ENCODE results near the gene CLCN7. TPM values are rescaled to one million over a fixed set of nuclear protein-coding genes. Genes with fewer than 3 reads are reported as not detected.

CLCN7 gene
- total and polyA plus RNA-seq, 9 of the 15 experiments (the other 6 are each of a cell fraction or from before 2014, with no cell fraction given), result 0.06 to 126 (median 18.7) TPM

DNA sequence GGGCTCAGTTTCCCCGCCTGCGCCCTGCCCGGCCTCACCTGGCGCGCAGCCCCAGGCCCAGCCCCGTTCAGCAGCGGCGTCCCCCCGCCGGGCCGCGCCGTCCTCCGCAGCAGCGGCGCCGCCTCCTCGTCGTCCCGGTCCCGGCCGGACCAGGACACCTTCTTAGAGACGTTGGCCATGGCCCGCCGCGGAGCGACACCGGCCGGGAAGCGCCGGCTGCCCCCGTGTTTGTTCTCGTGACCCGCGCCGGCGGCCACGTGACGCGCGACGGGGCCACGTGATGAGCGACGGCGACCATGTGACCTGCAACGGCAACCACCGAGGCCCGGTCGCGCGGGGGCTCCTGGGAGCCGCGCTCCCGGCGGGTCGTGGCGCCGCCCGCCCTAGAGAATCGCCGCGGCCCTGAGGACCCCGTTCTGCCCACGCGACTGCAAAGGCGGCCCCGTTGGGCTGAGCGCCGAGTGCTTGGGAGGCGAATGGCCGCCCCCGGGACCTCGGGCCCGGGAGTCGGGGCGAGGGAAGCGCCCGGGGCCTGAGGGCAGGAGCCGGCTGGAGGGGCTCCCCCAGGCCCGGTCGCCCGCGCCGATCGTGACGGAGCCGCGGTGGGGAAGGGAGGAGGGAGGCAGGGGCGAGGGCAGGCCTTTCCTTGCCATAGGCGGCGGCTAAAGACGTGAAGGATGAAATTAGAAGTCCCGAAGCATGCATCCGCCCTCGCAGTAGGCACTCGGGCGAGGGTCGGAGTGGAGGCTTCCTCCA is at the start of gene CLCN7 (continued):
- TF ChIP-seq, protein P1, sequence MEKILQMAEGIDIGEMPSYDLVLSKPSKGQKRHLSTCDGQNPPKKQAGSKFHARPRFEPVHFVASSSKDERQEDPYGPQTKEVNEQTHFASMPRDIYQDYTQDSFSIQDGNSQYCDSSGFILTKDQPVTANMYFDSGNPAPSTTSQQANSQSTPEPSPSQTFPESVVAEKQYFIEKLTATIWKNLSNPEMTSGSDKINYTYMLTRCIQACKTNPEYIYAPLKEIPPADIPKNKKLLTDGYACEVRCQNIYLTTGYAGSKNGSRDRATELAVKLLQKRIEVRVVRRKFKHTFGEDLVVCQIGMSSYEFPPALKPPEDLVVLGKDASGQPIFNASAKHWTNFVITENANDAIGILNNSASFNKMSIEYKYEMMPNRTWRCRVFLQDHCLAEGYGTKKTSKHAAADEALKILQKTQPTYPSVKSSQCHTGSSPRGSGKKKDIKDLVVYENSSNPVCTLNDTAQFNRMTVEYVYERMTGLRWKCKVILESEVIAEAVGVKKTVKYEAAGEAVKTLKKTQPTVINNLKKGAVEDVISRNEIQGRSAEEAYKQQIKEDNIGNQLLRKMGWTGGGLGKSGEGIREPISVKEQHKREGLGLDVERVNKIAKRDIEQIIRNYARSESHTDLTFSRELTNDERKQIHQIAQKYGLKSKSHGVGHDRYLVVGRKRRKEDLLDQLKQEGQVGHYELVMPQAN (IDR thresholded peaks at IDR 0.05; ENCODE audit: borderline replicate concordance), result 0 out of 2 replicates have a peak, but pooled peaks have one; percentile 36
- TF ChIP-seq ZBTB1 (CRISPR knock-in tag; IDR thresholded peaks at IDR 0.05; ENCODE audit: borderline replicate concordance, low read depth) (peak; percentile 84; the same call in 1 of the 2 replicates), GABPB1 (CRISPR knock-in tag; IDR thresholded peaks at IDR 0.05) (peak; percentile 81), NR2C1 (IDR thresholded peaks at IDR 0.05) (no peak), NR2C1 (tag; IDR thresholded peaks at IDR 0.05) (peak; percentile 16; the same call in 1 of the 2 replicates), ZNF766 (CRISPR knock-in tag; conservative IDR thresholded peaks at IDR 0.05) (peak; percentile 62; the same call in 1 of the 2 replicates), FOXJ2 (tag; IDR thresholded peaks at IDR 0.05) (peak; percentile 77), RBBP5 (IDR thresholded peaks at IDR 0.05; ENCODE audit: borderline replicate concordance, insufficient read depth, low read length, poor library complexity, severe bottlenecking) (peak; percentile 75), NR2C2 (CRISPR knock-in tag; IDR thresholded peaks at IDR 0.05) (peak; percentile 78; the same call in 1 of the 2 replicates), NR2C2 (tag; IDR thresholded peaks at IDR 0.05) (peak; percentile 85), PCBP2 (IDR thresholded peaks at IDR 0.05; ENCODE audit: low read depth, low read length, poor library complexity, severe bottlenecking) (no peak), CEBPG (CRISPR knock-in tag; IDR thresholded peaks at IDR 0.05) (peak; percentile 48; the same call in 1 of the 2 replicates), CEBPG (tag; conservative IDR thresholded peaks at IDR 0.05 in 1 of 2, IDR thresholded peaks at IDR 0.05 in 1 of 2) (no peak), FOXK2 (conservative IDR thresholded peaks at IDR 0.05 in 1 of 2, IDR thresholded peaks at IDR 0.05 in 1 of 2; ENCODE audit: low read depth in 2 of 2) (peak; percentile 48 to 78; a peak in 1 of 4 replicates), ZNF232 (CRISPR knock-in tag; IDR thresholded peaks at IDR 0.05) (peak; percentile 96), NR3C1 (CRISPR knock-in tag; IDR thresholded peaks at IDR 0.05) (peak; percentile 97), SAP30 (IDR thresholded peaks at IDR 0.05; ENCODE audit: borderline replicate concordance, insufficient read depth, low read depth, low read length, poor library complexity, severe bottlenecking) (peak; percentile 90), PHF20 (IDR thresholded peaks at IDR 0.05; ENCODE audit: partially characterized antibody) (peak; percentile 93), BHLHE40 (IDR thresholded peaks at IDR 0.05; ENCODE audit: low read length) (peak; percentile 95), NR2F6 (CRISPR knock-in tag; IDR thresholded peaks at IDR 0.05) (0 out of 2 replicates have a peak, but pooled peaks have one; percentile 20)
- TF ChIP-seq, protein P2, sequence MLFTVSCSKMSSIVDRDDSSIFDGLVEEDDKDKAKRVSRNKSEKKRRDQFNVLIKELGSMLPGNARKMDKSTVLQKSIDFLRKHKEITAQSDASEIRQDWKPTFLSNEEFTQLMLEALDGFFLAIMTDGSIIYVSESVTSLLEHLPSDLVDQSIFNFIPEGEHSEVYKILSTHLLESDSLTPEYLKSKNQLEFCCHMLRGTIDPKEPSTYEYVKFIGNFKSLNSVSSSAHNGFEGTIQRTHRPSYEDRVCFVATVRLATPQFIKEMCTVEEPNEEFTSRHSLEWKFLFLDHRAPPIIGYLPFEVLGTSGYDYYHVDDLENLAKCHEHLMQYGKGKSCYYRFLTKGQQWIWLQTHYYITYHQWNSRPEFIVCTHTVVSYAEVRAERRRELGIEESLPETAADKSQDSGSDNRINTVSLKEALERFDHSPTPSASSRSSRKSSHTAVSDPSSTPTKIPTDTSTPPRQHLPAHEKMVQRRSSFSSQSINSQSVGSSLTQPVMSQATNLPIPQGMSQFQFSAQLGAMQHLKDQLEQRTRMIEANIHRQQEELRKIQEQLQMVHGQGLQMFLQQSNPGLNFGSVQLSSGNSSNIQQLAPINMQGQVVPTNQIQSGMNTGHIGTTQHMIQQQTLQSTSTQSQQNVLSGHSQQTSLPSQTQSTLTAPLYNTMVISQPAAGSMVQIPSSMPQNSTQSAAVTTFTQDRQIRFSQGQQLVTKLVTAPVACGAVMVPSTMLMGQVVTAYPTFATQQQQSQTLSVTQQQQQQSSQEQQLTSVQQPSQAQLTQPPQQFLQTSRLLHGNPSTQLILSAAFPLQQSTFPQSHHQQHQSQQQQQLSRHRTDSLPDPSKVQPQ (CRISPR knock-in tag; IDR thresholded peaks at IDR 0.05; ENCODE audit: borderline replicate concordance), result peak; percentile 97

All from K562 (cell line).